Activated CD8-positive, alpha-beta T cell treated with anti-CD3 and anti-CD28 coated beads, Interleukin-2, amount 10 ng/mL, durations not matched to agents 7 days and 5 days (primary cell): ENCODE measurements around the gene ZNF502. TPM values are rescaled to one million over a fixed set of nuclear protein-coding genes. Genes with fewer than 3 reads are reported as not detected.
A peak's percentile ranks its signal among the peaks of the same experiment; 100 is the strongest.

Experiments used
- ATAC-seq: fragments of 150-1000 bp; cut with Tn5 transposase; one replicate; pipeline ENCODE4 v1.10.0; 2021; ENCODE audit warnings: moderate library complexity
- CTCF ChIA-PET: fragments of 350-600 bp; sonication (Branson Sonifier 250); formaldehyde crosslinking; loops from one replicate; lab custom pipeline; 2021; ENCODE audit warnings: antibody characterized with exemption; lab: Charles Lee
- POLR2A ChIA-PET: fragments of 350-600 bp; sonication (Branson Sonifier 250); formaldehyde crosslinking; loops from one replicate; lab custom pipeline; 2021; ENCODE audit warnings: antibody characterized with exemption; lab: Charles Lee
- DNase-seq: peaks from one replicate; pipeline ENCODE4 v3.0.0-alpha.2; 2020
- H3K27ac Mint-ChIP-seq: one replicate; pipeline ENCODE4 v1.8.0; 2021; ENCODE audit warnings: mild to moderate bottlenecking, mixed read lengths
- H3K27me3 Mint-ChIP-seq: one replicate; pipeline ENCODE4 v1.8.0; 2021; ENCODE audit warnings: low read depth, mixed read lengths
- H3K36me3 Mint-ChIP-seq: one replicate; pipeline ENCODE4 v1.8.0; 2021; ENCODE audit warnings: low read depth, mixed read lengths
- H3K4me1 Mint-ChIP-seq: one replicate; pipeline ENCODE4 v1.8.0; 2021; ENCODE audit warnings: low read depth, mixed read lengths
- H3K4me3 Mint-ChIP-seq: one replicate; pipeline ENCODE4 v1.8.0; 2021; ENCODE audit warnings: mild to moderate bottlenecking, mixed read lengths
- H3K9me3 Mint-ChIP-seq: one replicate; pipeline ENCODE4 v1.8.0; 2022; ENCODE audit warnings: mixed read lengths; ENCODE audit not compliant: insufficient read depth
- total RNA-seq, 2 experiments: library from RNA; stranded (reverse); gene quantifications; one replicate each; pipeline ENCODE4 v1.2.3, GENCODE V29; 2021

The ZNF502 gene
- total RNA-seq, 2 experiments from 2014 or later: 2.4 to 4.0 TPM

GRCh38 chr3:44721231-44722102 lies 9.0 kb downstream of the ZNF502 start:
- DNase-seq (no peak), ATAC-seq (no peak)
- no peak overlapping the region for H3K4me3 Mint-ChIP-seq
- peaks cover 58% of the 10 kb centered on the region for H3K36me3 Mint-ChIP-seq
- H3K9me3 Mint-ChIP-seq: peaks cover 59% of the 10 kb centered on the region
- CTCF ChIA-PET: no interaction called here
- no peaks in the 10 kb centered on the region for H3K27me3 Mint-ChIP-seq
- no peaks in the 10 kb centered on the region for H3K4me1 Mint-ChIP-seq
- H3K27ac Mint-ChIP-seq: no peak overlapping the region
- POLR2A ChIA-PET: no interaction called here

- H3K27ac Mint-ChIP-seq: no peak overlapping the region
- ATAC-seq (no peak), DNase-seq (no peak)
- H3K4me1 Mint-ChIP-seq: no peaks in the 10 kb centered on the region
- POLR2A ChIA-PET: no interaction called here
- H3K27me3 Mint-ChIP-seq: no peaks in the 10 kb centered on the region
- H3K4me3 Mint-ChIP-seq: no peak overlapping the region
- H3K9me3 Mint-ChIP-seq: peaks cover 56% of the 10 kb centered on the region
- peaks cover 53% of the 10 kb centered on the region for H3K36me3 Mint-ChIP-seq
- CTCF ChIA-PET: no interaction called here
Measured at GRCh38 chr3:44722103-44722401, 9.6 kb downstream of the ZNF502 start.

GRCh38 chr3:44729384-44729910 lies 17.0 kb downstream of the ZNF502 start, which contains the start of gene ZNF501:
Gene ZNF501 (plus strand): TSS chr3:44729635. CDS start chr3:44734422, 4,787 bp downstream.
- H3K27me3 Mint-ChIP-seq: no peaks in the 10 kb centered on the region
- H3K36me3 Mint-ChIP-seq: peaks cover 63% of the 10 kb centered on the region

DNA sequence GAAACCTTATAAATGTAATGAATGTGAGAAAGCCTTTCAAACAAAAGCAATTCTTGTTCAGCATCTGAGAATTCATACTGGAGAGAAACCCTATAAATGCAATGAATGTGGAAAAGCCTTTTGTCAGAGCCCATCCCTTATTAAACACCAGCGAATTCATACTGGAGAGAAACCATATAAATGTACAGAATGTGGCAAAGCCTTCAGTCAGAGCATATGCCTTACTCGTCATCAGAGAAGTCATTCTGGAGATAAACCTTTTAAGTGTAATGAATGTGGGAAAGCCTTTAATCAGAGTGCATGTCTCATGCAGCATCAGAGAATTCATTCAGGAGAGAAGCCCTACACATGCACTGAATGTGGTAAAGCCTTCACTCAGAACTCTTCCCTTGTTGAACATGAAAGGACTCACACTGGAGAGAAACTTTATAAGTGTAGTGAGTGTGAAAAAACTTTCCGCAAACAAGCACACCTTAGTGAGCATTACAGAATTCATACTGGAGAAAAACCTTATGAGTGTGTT lies 22.2 kb downstream of the ZNF502 start:
- ATAC-seq: no peak

More at GRCh38 chr3:44729384-44729910, 17.0 kb downstream of the ZNF502 start, which contains the start of gene ZNF501:
- H3K9me3 Mint-ChIP-seq: peaks cover 61% of the 10 kb centered on the region
- H3K27ac Mint-ChIP-seq: peak within 1 kb of the TSS; percentile 95
- CTCF ChIA-PET: interaction anchor here (1.0 to 1.3 kb wide), 4 partner anchors 10 to 33 kb away, joined by 4 to 6 read pairs (median 6); partner anchors contain the start of gene ZNF502
- POLR2A ChIA-PET: interaction anchor here (0.6 to 1.4 kb wide), 3 partner anchors 17 to 31 kb away, joined by 3 to 16 read pairs (median 13); partner anchors contain the start of genes KIAA1143, KIF15 and ZNF502
- peak; percentile 97 for ATAC-seq
- peak; percentile 93 for DNase-seq
- H3K4me1 Mint-ChIP-seq: peaks cover 14% of the 10 kb centered on the region
- H3K4me3 Mint-ChIP-seq: peak within 1 kb of the TSS; percentile 94

GRCh38 chr3:44761101-44761423 lies 48.6 kb downstream of the ZNF502 start:
- H3K4me1 Mint-ChIP-seq: peaks cover 37% of the 10 kb centered on the region
- peaks cover 79% of the 10 kb centered on the region for H3K36me3 Mint-ChIP-seq
- H3K27ac Mint-ChIP-seq: peak overlapping the region; percentile 93
- ChIA-PET POLR2A (interaction anchor here (0.6 to 2.9 kb wide), 11 partner anchors 11 to 748 kb away, joined by 3 to 16 read pairs (median 4); partner anchors contain the start of genes EXOSC7, ZDHHC3, ZNF197 and ZNF501), CTCF (interaction anchor here (1.1 to 1.2 kb wide), 2 partner anchors 11 to 20 kb away, joined by 3 read pairs; no protein-coding TSS in a partner anchor)
- H3K27me3 Mint-ChIP-seq: no peaks in the 10 kb centered on the region
- ATAC-seq (no peak), DNase-seq (no peak)
- peak overlapping the region; percentile 95 for H3K4me3 Mint-ChIP-seq
- H3K9me3 Mint-ChIP-seq: peaks cover 27% of the 10 kb centered on the region

More for the DNA sequence above, 22.2 kb downstream of the ZNF502 start:
- Mint-ChIP-seq H3K4me3 (no peak overlapping the region), H3K4me1 (peaks cover 7% of the 10 kb centered on the region), H3K9me3 (peaks cover 63% of the 10 kb centered on the region), H3K27ac (no peak overlapping the region), H3K27me3 (no peaks in the 10 kb centered on the region), H3K36me3 (peaks cover 56% of the 10 kb centered on the region)
- no peak for DNase-seq
- ChIA-PET POLR2A (no interaction called here), CTCF (no interaction called here)

- Mint-ChIP-seq H3K27me3 (no peaks in the 10 kb centered on the region), H3K27ac (peak within 1 kb of the TSS; percentile 93), H3K4me1 (peaks cover 33% of the 10 kb centered on the region), H3K4me3 (peak within 1 kb of the TSS; percentile 95), H3K9me3 (peaks cover 24% of the 10 kb centered on the region), H3K36me3 (peaks cover 80% of the 10 kb centered on the region)
- ATAC-seq: peak; percentile 96
- DNase-seq: peak; percentile 98
- CTCF ChIA-PET: interaction anchor here (1.1 to 1.5 kb wide), 4 partner anchors 11 to 43 kb away, joined by 3 to 6 read pairs (median 4); partner anchors contain the start of gene ZNF501
- POLR2A ChIA-PET: interaction anchor here (0.6 to 2.9 kb wide), 16 partner anchors 10 to 748 kb away, joined by 3 to 16 read pairs (median 4); partner anchors contain the start of genes EXOSC7, LARS2, TCAIM and ZDHHC3
Measured at GRCh38 chr3:44761424-44762169, 49.1 kb downstream of the ZNF502 start, which contains the start of the genes KIAA1143 and KIF15. Gene KIAA1143 (minus strand): TSS chr3:44761619. CDS start chr3:44761602, 17 bp downstream. Gene KIF15 (plus strand): TSS chr3:44761794. CDS start chr3:44761866, 72 bp downstream.

DNA sequence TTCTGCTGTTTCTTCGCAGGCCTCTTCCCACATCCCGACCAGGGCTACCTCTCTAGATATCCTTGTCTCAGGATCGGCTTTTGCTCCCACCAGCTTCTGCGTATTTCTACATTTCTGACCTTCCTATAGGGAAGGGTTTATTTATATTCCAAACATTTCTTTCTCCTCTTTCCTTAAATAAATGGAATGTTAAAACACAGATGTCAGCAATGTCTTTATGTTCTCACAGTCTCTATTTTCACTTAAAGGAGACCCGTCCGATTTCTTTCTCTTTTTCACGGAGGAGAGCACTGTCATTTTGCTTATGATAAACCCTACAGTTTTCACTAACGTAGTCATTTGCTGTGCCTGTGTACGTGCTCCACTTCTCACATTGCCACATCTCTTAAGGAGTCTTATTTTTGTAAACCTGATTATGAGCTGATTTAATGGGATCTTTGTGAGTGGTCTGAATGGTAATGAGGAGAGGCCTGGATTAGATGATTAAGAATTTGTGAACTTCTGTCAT lies 49.8 kb downstream of the ZNF502 start:
- peaks cover 33% of the 10 kb centered on the region for H3K4me1 Mint-ChIP-seq
- ChIA-PET POLR2A (interaction anchor here (0.6 to 2.9 kb wide), 15 partner anchors 10 to 1523 kb away, joined by 3 to 16 read pairs (median 4); partner anchors contain the start of genes LARS2, TCAIM, ZNF197 and ZNF35), CTCF (interaction anchor here (1.2 to 1.5 kb wide), 3 partner anchors 10 to 43 kb away, joined by 3 to 6 read pairs (median 6); partner anchors contain the start of gene ZNF501)
- DNase-seq: no peak
- peaks cover 79% of the 10 kb centered on the region for H3K36me3 Mint-ChIP-seq
- no peak for ATAC-seq
- peaks cover 24% of the 10 kb centered on the region for H3K9me3 Mint-ChIP-seq
- no peaks in the 10 kb centered on the region for H3K27me3 Mint-ChIP-seq
- peak overlapping the region; percentile 95 for H3K4me3 Mint-ChIP-seq
- peak overlapping the region; percentile 93 for H3K27ac Mint-ChIP-seq

- H3K4me3 Mint-ChIP-seq: peak overlapping the region; percentile 95
- ATAC-seq (no peak), DNase-seq (no peak)
- peak overlapping the region; percentile 93 for H3K27ac Mint-ChIP-seq
- peaks cover 20% of the 10 kb centered on the region for H3K9me3 Mint-ChIP-seq
- CTCF ChIA-PET: interaction anchor here (1.4 to 1.5 kb wide), 2 partner anchors 34 to 42 kb away, joined by 6 read pairs; partner anchors contain the start of gene ZNF501
- H3K36me3 Mint-ChIP-seq: peaks cover 79% of the 10 kb centered on the region
- POLR2A ChIA-PET: interaction anchor here (0.7 to 1.9 kb wide), 9 partner anchors 9 to 1523 kb away, joined by 3 to 10 read pairs (median 4); partner anchors contain the start of genes TCAIM and ZNF445
- peaks cover 33% of the 10 kb centered on the region for H3K4me1 Mint-ChIP-seq
- H3K27me3 Mint-ChIP-seq: no peaks in the 10 kb centered on the region
Measured at GRCh38 chr3:44762690-44763089, 50.2 kb downstream of the ZNF502 start.

- Mint-ChIP-seq H3K9me3 (peaks cover 16% of the 10 kb centered on the region), H3K4me1 (peaks cover 30% of the 10 kb centered on the region), H3K27me3 (no peaks in the 10 kb centered on the region), H3K27ac (no peak overlapping the region), H3K4me3 (no peak overlapping the region), H3K36me3 (peaks cover 81% of the 10 kb centered on the region)
- ChIA-PET CTCF (no interaction called here), POLR2A (no interaction called here)
- ATAC-seq (no peak), DNase-seq (no peak)
Measured at GRCh38 chr3:44764248-44764647, 51.8 kb downstream of the ZNF502 start.

DNA sequence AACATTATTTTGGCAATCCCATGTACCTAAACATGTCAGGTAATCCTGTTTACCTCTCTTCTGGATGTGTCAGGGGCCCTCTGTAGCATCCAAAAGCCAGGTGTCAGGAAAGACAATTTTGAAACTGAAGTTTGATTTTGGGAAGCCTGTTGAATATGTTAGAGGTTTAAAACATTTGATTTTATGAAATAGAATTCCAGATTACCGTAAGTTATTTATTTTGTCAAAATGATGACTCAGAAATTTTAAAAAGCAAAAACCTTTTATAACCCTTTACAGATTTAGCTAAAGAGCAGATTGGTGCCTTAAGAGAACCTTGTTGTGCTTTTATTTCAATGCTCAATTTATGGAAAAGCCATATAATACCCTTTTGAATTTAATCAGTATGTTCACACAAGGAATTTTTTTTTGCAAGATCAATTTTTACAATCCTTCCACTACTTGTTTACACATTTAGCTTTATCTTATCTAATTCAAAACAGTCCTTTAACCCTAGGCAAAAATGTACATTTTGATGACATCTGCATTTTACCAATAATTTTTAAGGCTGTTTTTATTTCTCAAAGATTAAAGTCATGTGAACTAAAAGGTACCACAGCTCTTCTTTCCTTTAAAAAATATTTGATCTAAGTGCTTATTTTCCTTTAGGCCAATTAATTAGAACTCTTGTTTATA lies 59.1 kb downstream of the ZNF502 start:
- DNase-seq (no peak), ATAC-seq (no peak)
- H3K27ac Mint-ChIP-seq: no peak overlapping the region
- peaks cover 88% of the 10 kb centered on the region for H3K36me3 Mint-ChIP-seq
- ChIA-PET CTCF (no interaction called here), POLR2A (interaction anchor here (1.1 to 1.4 kb wide), 2 partner anchors 9 to 11 kb away, joined by 4 read pairs; partner anchors contain the start of genes KIAA1143 and KIF15)
- H3K4me3 Mint-ChIP-seq: no peak overlapping the region
- no peaks in the 10 kb centered on the region for H3K27me3 Mint-ChIP-seq
- no peaks in the 10 kb centered on the region for H3K4me1 Mint-ChIP-seq
- peaks cover 37% of the 10 kb centered on the region for H3K9me3 Mint-ChIP-seq
